Measurements from ENCODE around the gene ELOVL4. TPM values are rescaled to one million over a fixed set of nuclear protein-coding genes. Genes with fewer than 3 reads are reported as not detected.

The ELOVL4 gene
- total and polyA plus RNA-seq, 11 donors: 0.09 to 0.48 (median 0.20) TPM

DNA sequence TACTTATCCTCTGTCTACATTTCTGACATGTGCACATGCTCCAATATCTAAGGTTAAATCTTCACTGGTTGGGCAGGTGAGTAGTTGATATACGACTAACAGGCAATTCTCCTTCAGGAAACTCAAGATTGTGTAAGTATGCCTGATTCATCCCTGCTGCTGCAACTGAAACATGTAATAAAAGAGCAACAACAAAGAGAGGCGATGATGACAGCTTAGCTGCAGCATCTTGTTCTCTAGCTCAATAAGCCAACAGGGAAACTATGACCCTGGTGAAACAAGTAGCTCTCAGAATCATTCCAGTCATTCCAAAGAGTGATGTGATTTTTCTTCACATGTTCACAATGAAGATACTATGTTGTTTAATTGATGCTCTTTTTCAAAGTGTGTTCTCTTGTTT, 74.4 kb downstream of the ELOVL4 start:
- Histone ChIP-seq H3K9me3 (no peaks in the 10 kb centered on the region), H3K4me3 (no peak overlapping the region), H3K27ac (no peak overlapping the region), H3K4me1 (peaks cover 0 to 13% (median 0%) of the 10 kb centered on the region in 12 donors), H3K36me3 (no peaks in the 10 kb centered on the region), H3K27me3 (peaks cover 0 to 4% (median 0%) of the 10 kb centered on the region in 9 donors)
- whole genome bisulfite sequencing, 4 donors: 61 to 81% (median 67%) methylated on average over 2 of the region's 2 CpGs
- ATAC-seq (no peak), DNase-seq (no peak)
- intact Hi-C loops (cut with DNase I): no loop called here
- TF ChIP-seq POLR2A (IDR thresholded peaks at IDR 0.05): no peak

- intact Hi-C loops (cut with DNase I): no loop called here
- no peak for TF ChIP-seq POLR2A (IDR thresholded peaks at IDR 0.05)
- TF ChIP-seq, protein P1, sequence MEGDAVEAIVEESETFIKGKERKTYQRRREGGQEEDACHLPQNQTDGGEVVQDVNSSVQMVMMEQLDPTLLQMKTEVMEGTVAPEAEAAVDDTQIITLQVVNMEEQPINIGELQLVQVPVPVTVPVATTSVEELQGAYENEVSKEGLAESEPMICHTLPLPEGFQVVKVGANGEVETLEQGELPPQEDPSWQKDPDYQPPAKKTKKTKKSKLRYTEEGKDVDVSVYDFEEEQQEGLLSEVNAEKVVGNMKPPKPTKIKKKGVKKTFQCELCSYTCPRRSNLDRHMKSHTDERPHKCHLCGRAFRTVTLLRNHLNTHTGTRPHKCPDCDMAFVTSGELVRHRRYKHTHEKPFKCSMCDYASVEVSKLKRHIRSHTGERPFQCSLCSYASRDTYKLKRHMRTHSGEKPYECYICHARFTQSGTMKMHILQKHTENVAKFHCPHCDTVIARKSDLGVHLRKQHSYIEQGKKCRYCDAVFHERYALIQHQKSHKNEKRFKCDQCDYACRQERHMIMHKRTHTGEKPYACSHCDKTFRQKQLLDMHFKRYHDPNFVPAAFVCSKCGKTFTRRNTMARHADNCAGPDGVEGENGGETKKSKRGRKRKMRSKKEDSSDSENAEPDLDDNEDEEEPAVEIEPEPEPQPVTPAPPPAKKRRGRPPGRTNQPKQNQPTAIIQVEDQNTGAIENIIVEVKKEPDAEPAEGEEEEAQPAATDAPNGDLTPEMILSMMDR (IDR thresholded peaks at IDR 0.05): no peak
- no peak overlapping the region for H3K27ac ChIP-seq
- no peak for ATAC-seq
- H3K27me3 ChIP-seq: peaks cover 0 to 4% (median 0%) of the 10 kb centered on the region in 9 donors
- no peaks in the 10 kb centered on the region for H3K36me3 ChIP-seq
- 45 to 81% (median 62%) methylated on average over 2 of the region's 2 CpGs for WGBS, 4 donors
- H3K4me3 ChIP-seq: no peak overlapping the region
- no peak for DNase-seq
- H3K9me3 ChIP-seq: no peaks in the 10 kb centered on the region
- peaks cover 0 to 15% (median 0%) of the 10 kb centered on the region in 12 donors for H3K4me1 ChIP-seq
Observed at GRCh38 chr6:79872303-79872702, 75.0 kb downstream of the ELOVL4 start.

- no peak for TF ChIP-seq POLR2A (IDR thresholded peaks at IDR 0.05)
- TF ChIP-seq, protein P1 (IDR thresholded peaks at IDR 0.05): peak; percentile 80 to 95 (median 89)
- 1 to 3% (median 2%) methylated on average over 14 to 20 of the region's 20 CpGs for WGBS, 4 donors
- H3K4me1 ChIP-seq: peaks cover 0 to 15% (median 0%) of the 10 kb centered on the region in 12 donors
- no peaks in the 10 kb centered on the region for H3K36me3 ChIP-seq
- H3K27me3 ChIP-seq: peaks cover 0 to 4% (median 0%) of the 10 kb centered on the region in 9 donors
- peak; percentile 97 to 100 (median 98) for ATAC-seq
- H3K9me3 ChIP-seq: no peaks in the 10 kb centered on the region
- peak; percentile 64 to 89 (median 79) for DNase-seq
- H3K4me3 ChIP-seq: peak overlapping the region in 7 of 12 donors; percentile 5 to 45 (median 31)
- intact Hi-C loops (cut with DNase I): loop anchor here in 9 of 10 donors (2.0 to 10.0 kb wide), 4 partner anchors 85 to 95 kb away; no protein-coding TSS in a partner anchor
- no peak overlapping the region for H3K27ac ChIP-seq
Observed at GRCh38 chr6:79869600-79870084, 77.7 kb downstream of the ELOVL4 start.

DNA sequence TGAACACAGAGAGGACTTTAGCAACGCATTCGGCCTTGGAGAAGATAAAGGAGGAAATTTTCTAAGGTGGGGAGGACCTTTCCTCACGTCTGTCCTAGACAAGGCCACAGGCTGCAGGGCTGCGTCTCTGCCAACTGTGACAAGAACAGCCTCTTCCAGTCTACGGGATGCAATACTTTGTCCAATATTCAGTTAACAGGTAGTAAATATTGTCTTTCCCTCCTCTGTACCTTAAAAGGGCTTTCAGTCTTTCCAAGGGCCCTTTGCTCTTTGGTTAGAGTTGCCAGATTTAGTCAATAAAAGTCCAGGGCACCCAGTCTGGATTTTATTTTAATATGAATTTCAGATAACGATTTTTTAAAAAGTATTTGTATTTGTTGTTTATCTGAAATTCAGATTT, 78.2 kb downstream of the ELOVL4 start:
- WGBS, 4 donors: 79 to 88% (median 83%) methylated on average over 6 of the region's 6 CpGs
- H3K9me3 ChIP-seq: no peaks in the 10 kb centered on the region
- DNase-seq: no peak
- TF ChIP-seq POLR2A (IDR thresholded peaks at IDR 0.05): no peak
- TF ChIP-seq, protein P1 (IDR thresholded peaks at IDR 0.05): no peak
- no peak overlapping the region for H3K4me3 ChIP-seq
- H3K27ac ChIP-seq: no peak overlapping the region
- no peaks in the 10 kb centered on the region for H3K36me3 ChIP-seq
- H3K27me3 ChIP-seq: peaks cover 0 to 4% (median 0%) of the 10 kb centered on the region in 9 donors
- H3K4me1 ChIP-seq: peaks cover 0 to 15% (median 0%) of the 10 kb centered on the region in 12 donors
- ATAC-seq: no peak
- intact Hi-C loops (cut with DNase I): loop anchor here in 9 of 10 donors (2.0 to 10.0 kb wide), 4 partner anchors 84 to 94 kb away; no protein-coding TSS in a partner anchor
